Uterus (tissue), 4 donors: ENCODE results near the gene MYH1. TPM values are rescaled to one million over a fixed set of nuclear protein-coding genes. Genes with fewer than 3 reads are reported as not detected.
"Not testable (repeated sequence)": the region's sequence is repeated elsewhere in the genome, so short reads cannot be mapped to it uniquely, and the experiment has no call there.

Experiments used
- DNase-seq, 2 donors: peaks; one replicate each; pipeline ENCODE4 v3.0.0-alpha.2; 2019 to 2020
- H3K27ac ChIP-seq, 2 donors: fragments of 200-600 bp; sonication (generic); 1 replicate in 1 of 2; 2 replicates in 1 of 2; pipeline ENCODE4 v1.5.1; 2016 to 2018
- H3K27me3 ChIP-seq, 2 donors: fragments of 200-600 bp; sonication (generic); one replicate each; pipeline ENCODE4 v1.5.1; 2018 to 2019; ENCODE audit warnings: control low read depth in 1 of 2
- H3K36me3 ChIP-seq, 2 donors: fragments of 200-600 bp; sonication (generic); one replicate each; pipeline ENCODE4 v1.5.1; 2019; ENCODE audit warnings: control low read depth in 1 of 2
- H3K4me1 ChIP-seq, 2 donors: fragments of 200-600 bp; sonication (generic); one replicate each; pipeline ENCODE4 v1.5.1; 2018 to 2019; ENCODE audit warnings: control low read depth in 1 of 2
- H3K4me3 ChIP-seq, 2 donors: fragments of 200-600 bp; sonication (generic); 1 replicate in 1 of 2; 2 replicates in 1 of 2; pipeline ENCODE4 v1.5.1; 2018 to 2019; ENCODE audit warnings: mild to moderate bottlenecking in 1 of 2
- H3K9me3 ChIP-seq, 2 donors: fragments of 200-600 bp; sonication (generic); one replicate each; pipeline ENCODE4 v1.5.1; 2019; ENCODE audit warnings: control low read depth in 1 of 2
- CTCF ChIP-seq, 4 experiments: fragments of 200-600 bp in 2 of 4; fragments of 450-650 bp in 2 of 4; sonication (generic) in 2 of 4; IDR thresholded peaks; one replicate each; pipeline ENCODE4 v1.5.1; 2016 to 2019; ENCODE audit warnings: antibody characterized with exemption in 4 of 4, mild to moderate bottlenecking in 2 of 4, moderate library complexity in 1 of 4
- POLR2A ChIP-seq, 2 donors: fragments of 450-650 bp; IDR thresholded peaks; one replicate each; pipeline ENCODE4 v1.6.1; 2016; ENCODE audit warnings: antibody characterized with exemption in 2 of 2, mild to moderate bottlenecking in 1 of 2, moderate library complexity in 1 of 2
- intact Hi-C: fragments of 100-400 bp; cut with DNase I; formaldehyde crosslinking; loops from one replicate; pipeline ENCODE4 v1.15.1; 2023; ENCODE audit warnings: low total_unique reads
- total RNA-seq, 4 donors: library from RNA; depleted of rRNA in 3 of 4; stranded (reverse); fragments of >200 nt in 3 of 4; gene quantifications; one replicate each; pipeline versions ENCODE4 v1.1.0 to v1.2.4, GENCODE V29; 2014 to 2023
- donor health status: DM: yes; HTN: yes; CAD: no.

The MYH1 gene
- total RNA-seq, 4 donors from 2014 or later: under 0.01 TPM; not detected in 3

DNA sequence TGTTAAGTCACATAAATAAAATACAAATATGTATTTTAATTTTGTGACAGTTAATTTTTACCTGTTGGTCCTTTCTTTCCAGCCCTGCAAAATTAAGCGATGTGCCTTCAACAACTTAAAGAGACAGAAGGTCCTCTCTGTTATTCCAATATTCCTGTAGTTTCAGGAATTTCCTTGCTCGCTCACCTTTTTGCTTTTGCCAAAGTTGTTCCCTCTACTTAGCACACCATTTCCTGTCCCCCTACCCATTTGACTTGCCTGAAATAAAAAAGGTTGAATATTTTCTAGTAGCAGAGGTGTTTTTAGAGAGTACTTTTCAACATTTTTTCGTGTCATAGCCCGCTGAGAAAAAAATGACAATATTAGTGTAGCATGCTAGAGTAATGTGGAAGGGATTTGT is 31.7 kb upstream of the MYH1 start:
- H3K27ac ChIP-seq: no peak overlapping the region

DNA sequence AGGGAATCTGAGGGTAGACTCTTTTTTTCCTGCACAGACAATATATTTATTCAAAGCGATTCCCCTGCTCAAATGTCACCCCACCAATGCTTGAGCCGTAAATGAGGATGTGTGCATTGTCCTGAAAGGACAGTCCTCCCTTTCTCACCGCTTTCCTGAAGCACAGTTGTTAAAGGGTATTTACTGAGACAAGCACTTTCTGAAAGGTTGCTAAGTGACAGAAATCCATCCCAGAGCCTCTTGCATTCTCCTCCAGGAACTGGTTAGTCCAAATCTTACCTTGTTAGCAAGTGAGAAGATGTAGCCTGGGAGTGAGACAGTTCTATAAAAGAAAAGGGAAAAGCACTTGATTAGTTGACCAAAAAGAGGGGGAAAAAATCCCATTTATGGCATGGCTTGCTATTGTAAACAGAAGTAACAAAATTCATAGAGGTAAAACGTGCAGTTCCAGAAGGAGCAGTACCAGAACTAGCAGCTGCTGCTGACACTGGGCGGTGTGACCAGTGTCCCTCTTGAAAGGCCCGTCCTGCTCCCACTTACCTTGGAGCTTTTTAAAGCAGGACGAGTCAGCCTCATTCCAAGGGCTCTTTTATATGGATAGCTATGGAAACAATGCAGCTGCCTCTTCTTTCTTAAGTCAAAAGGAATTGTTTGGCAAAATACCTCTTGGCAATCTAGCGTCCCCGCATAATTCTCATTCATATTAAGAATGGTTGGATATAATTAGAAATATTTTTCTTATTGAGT is 30.9 kb upstream of the MYH1 start, which contains the start of gene MYH2:
MYH2 (minus strand) TSS at position 563 of the 747 bp plus-strand sequence. CDS start 1,738 bp downstream, outside the sequence.
- H3K4me3 ChIP-seq: no peak within 1 kb of the TSS
- no peak for DNase-seq
- H3K27me3 ChIP-seq: no peaks in the 10 kb centered on the region
- H3K27ac ChIP-seq: no peak within 1 kb of the TSS
- no peaks in the 10 kb centered on the region for H3K36me3 ChIP-seq
- TF ChIP-seq CTCF (IDR thresholded peaks at IDR 0.05) (no peak), POLR2A (IDR thresholded peaks at IDR 0.05) (no peak)
- H3K9me3 ChIP-seq: no peaks in the 10 kb centered on the region
- intact Hi-C loops: no loop called here
- no peaks in the 10 kb centered on the region for H3K4me1 ChIP-seq

More for the DNA sequence above, 31.7 kb upstream of the MYH1 start:
- DNase-seq: no peak
- Histone ChIP-seq H3K27me3 (no peaks in the 10 kb centered on the region), H3K4me1 (no peaks in the 10 kb centered on the region), H3K36me3 (no peaks in the 10 kb centered on the region), H3K9me3 (no peaks in the 10 kb centered on the region), H3K4me3 (no peak overlapping the region)
- no peak for TF ChIP-seq POLR2A (IDR thresholded peaks at IDR 0.05)
- no peak for TF ChIP-seq CTCF (IDR thresholded peaks at IDR 0.05)
- intact Hi-C loops: no loop called here

DNA sequence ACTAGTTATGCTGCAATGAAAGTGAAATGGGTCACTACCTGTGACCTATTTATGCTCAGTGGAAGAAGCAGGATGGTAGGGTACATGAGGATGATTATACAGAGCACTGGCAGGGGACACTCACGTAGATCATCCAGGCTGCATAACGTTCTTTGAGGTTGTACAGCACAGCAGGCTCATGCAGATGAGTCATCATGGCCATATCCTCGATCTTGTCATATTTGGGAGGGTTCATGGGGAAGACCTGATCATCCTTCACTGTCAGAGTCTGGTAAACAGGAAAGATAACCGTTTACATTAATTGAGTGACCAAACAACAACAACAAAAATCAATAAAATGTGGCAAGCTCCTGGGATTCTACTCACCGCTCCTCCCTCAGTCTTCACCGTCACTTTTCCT is 29.0 kb upstream of the MYH1 start:
- no peak for TF ChIP-seq POLR2A (IDR thresholded peaks at IDR 0.05)
- TF ChIP-seq CTCF (IDR thresholded peaks at IDR 0.05): no peak
- DNase-seq: no peak
- Histone ChIP-seq H3K9me3 (no peaks in the 10 kb centered on the region), H3K36me3 (no peaks in the 10 kb centered on the region), H3K27ac (no peak overlapping the region), H3K27me3 (peaks cover 0 to 3% of the 10 kb centered on the region in 2 donors), H3K4me1 (no peaks in the 10 kb centered on the region), H3K4me3 (no peak overlapping the region)
- intact Hi-C loops: no loop called here

DNA sequence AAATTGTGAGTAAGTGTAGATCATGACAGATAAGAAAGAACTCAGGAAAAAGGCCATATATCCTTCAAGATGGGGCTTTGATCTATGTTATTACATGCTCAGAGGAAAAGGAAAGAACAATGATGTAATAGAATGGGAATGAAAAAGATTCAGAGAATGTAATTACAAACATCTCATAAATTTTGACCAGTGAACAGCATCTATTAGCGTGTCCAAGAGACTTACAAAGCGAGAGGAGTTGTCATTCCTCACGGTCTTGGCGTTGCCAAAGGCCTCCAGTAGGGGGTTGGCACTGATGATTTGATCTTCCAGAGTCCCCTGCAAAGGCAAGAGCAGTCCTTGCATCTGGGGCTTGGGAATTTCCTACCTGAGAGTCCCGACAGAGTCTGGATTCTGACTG is 25.1 kb upstream of the MYH1 start:
- H3K27ac ChIP-seq, H3K27me3 ChIP-seq, H3K9me3 ChIP-seq, H3K4me3 ChIP-seq, H3K36me3 ChIP-seq, H3K4me1 ChIP-seq, intact Hi-C loops, DNase-seq: not testable (repeated sequence)

DNA sequence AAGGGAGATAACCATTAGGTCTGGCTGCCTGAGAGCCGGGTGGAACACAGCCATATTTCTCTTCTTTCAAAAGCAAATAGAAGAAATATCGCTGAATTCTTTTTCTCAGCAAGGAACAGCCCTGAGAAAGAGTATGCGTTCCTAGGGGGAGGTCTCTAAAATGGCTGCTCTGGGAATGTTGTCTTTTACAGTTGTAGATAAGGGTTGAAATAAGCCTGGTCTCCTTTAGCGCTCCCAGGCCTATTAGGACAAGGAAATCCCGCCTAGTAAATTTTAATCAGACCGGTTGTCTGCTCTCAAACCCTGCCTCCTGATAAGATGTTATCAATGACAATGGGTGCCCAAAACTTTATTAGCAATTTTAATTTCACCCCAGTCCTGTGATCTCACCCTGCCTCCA is 22.8 kb upstream of the MYH1 start:
- intact Hi-C loops, H3K4me3 ChIP-seq, H3K9me3 ChIP-seq, H3K36me3 ChIP-seq, H3K27me3 ChIP-seq, DNase-seq, H3K4me1 ChIP-seq, H3K27ac ChIP-seq: not testable (repeated sequence)

- H3K9me3 ChIP-seq: no peaks in the 10 kb centered on the region
- no peak for DNase-seq
- intact Hi-C loops: no loop called here
- no peaks in the 10 kb centered on the region for H3K27me3 ChIP-seq
- no peaks in the 10 kb centered on the region for H3K4me1 ChIP-seq
- no peak overlapping the region for H3K4me3 ChIP-seq
- TF ChIP-seq POLR2A (IDR thresholded peaks at IDR 0.05) (no peak), CTCF (IDR thresholded peaks at IDR 0.05) (no peak)
- no peak overlapping the region for H3K27ac ChIP-seq
- H3K36me3 ChIP-seq: no peaks in the 10 kb centered on the region
Measured at GRCh38 chr17:10532026-10532425, 13.7 kb upstream of the MYH1 start.
